ENCODE measurements around the gene KCMF1. TPM values are rescaled to one million over a fixed set of nuclear protein-coding genes. Genes with fewer than 3 reads are reported as not detected.

Gene KCMF1
- total and polyA plus RNA-seq, 4 donors, result 15.8 to 71.0 (median 47.4) TPM

GRCh38 chr2:85077859-85078419, 107.0 kb downstream of the KCMF1 start:
- H3K9me3 ChIP-seq (ENCODE audit: control insufficient read depth in 4 of 4, insufficient read depth in 3 of 4, low read length in 3 of 4), result peaks cover 0 to 3% (median 0%) of the 10 kb centered on the region in 4 donors
- WGBS, 2 donors, result 85 to 91% methylated on average over 5 of the region's 5 CpGs
- H3K4me3 ChIP-seq, result no peak overlapping the region
- TF ChIP-seq, protein P1, sequence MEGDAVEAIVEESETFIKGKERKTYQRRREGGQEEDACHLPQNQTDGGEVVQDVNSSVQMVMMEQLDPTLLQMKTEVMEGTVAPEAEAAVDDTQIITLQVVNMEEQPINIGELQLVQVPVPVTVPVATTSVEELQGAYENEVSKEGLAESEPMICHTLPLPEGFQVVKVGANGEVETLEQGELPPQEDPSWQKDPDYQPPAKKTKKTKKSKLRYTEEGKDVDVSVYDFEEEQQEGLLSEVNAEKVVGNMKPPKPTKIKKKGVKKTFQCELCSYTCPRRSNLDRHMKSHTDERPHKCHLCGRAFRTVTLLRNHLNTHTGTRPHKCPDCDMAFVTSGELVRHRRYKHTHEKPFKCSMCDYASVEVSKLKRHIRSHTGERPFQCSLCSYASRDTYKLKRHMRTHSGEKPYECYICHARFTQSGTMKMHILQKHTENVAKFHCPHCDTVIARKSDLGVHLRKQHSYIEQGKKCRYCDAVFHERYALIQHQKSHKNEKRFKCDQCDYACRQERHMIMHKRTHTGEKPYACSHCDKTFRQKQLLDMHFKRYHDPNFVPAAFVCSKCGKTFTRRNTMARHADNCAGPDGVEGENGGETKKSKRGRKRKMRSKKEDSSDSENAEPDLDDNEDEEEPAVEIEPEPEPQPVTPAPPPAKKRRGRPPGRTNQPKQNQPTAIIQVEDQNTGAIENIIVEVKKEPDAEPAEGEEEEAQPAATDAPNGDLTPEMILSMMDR (IDR thresholded peaks at IDR 0.05; ENCODE audit: control extremely low read depth, extremely low read depth), result no peak
- H3K36me3 ChIP-seq (ENCODE audit: control insufficient read depth in 4 of 4, insufficient read depth in 4 of 4, low read length in 4 of 4), result no peaks in the 10 kb centered on the region
- no peaks in the 10 kb centered on the region for H3K4me1 ChIP-seq (ENCODE audit: control insufficient read depth in 5 of 5, insufficient read depth in 5 of 5, low read length in 5 of 5)
- DNase-seq (peak in 1 of 3 donors; percentile 24), ATAC-seq (ENCODE audit: insufficient read depth, low FRiP score) (no peak)
- H3K27ac ChIP-seq (ENCODE audit: low read depth in 1 of 2, low read length in 1 of 2), result no peak overlapping the region
- no peak overlapping the region for H3K9ac ChIP-seq (ENCODE audit: insufficient read depth in 1 of 2, low read length in 2 of 2)
- peaks cover 0 to 2% (median 0%) of the 10 kb centered on the region in 3 donors for H3K27me3 ChIP-seq (ENCODE audit: control insufficient read depth in 3 of 3, insufficient read depth in 3 of 3, low read length in 2 of 3)

- Histone ChIP-seq H3K36me3 (ENCODE audit: control insufficient read depth in 4 of 4, insufficient read depth in 4 of 4, low read length in 4 of 4) (no peaks in the 10 kb centered on the region), H3K4me3 (no peak overlapping the region), H3K27me3 (ENCODE audit: control insufficient read depth in 3 of 3, insufficient read depth in 3 of 3, low read length in 2 of 3) (peaks cover 0 to 2% (median 0%) of the 10 kb centered on the region in 3 donors), H3K27ac (ENCODE audit: low read depth in 1 of 2, low read length in 1 of 2) (no peak overlapping the region), H3K4me1 (ENCODE audit: control insufficient read depth in 5 of 5, insufficient read depth in 5 of 5, low read length in 5 of 5) (no peaks in the 10 kb centered on the region), H3K9me3 (ENCODE audit: control insufficient read depth in 4 of 4, insufficient read depth in 3 of 4, low read length in 3 of 4) (peaks cover 0 to 3% (median 0%) of the 10 kb centered on the region in 4 donors), H3K9ac (ENCODE audit: insufficient read depth in 1 of 2, low read length in 2 of 2) (no peak overlapping the region)
- WGBS, 2 donors, result 91 to 95% methylated on average over 5 of the region's 5 CpGs
- ATAC-seq (ENCODE audit: insufficient read depth, low FRiP score) (no peak), DNase-seq (no peak)
- TF ChIP-seq, protein P1 (IDR thresholded peaks at IDR 0.05; ENCODE audit: control extremely low read depth, extremely low read depth), result no peak
These were observed 107.6 kb downstream of the KCMF1 start for GRCh38 chr2:85078536-85078935.

GRCh38 chr2:85083092-85083491, 112.1 kb downstream of the KCMF1 start:
- Histone ChIP-seq H3K36me3 (ENCODE audit: control insufficient read depth in 4 of 4, insufficient read depth in 4 of 4, low read length in 4 of 4) (no peaks in the 10 kb centered on the region), H3K27ac (ENCODE audit: low read depth in 1 of 2, low read length in 1 of 2) (no peak overlapping the region), H3K4me3 (no peak overlapping the region), H3K9me3 (ENCODE audit: control insufficient read depth in 4 of 4, insufficient read depth in 3 of 4, low read length in 3 of 4) (peaks cover 0 to 3% (median 0%) of the 10 kb centered on the region in 4 donors), H3K27me3 (ENCODE audit: control insufficient read depth in 3 of 3, insufficient read depth in 3 of 3, low read length in 2 of 3) (peaks cover 0 to 2% (median 0%) of the 10 kb centered on the region in 3 donors), H3K4me1 (ENCODE audit: control insufficient read depth in 5 of 5, insufficient read depth in 5 of 5, low read length in 5 of 5) (no peaks in the 10 kb centered on the region), H3K9ac (ENCODE audit: insufficient read depth in 1 of 2, low read length in 2 of 2) (no peak overlapping the region)
- TF ChIP-seq, protein P1 (IDR thresholded peaks at IDR 0.05; ENCODE audit: control extremely low read depth, extremely low read depth), result no peak
- DNase-seq, result no peak
- ATAC-seq (ENCODE audit: insufficient read depth, low FRiP score), result no peak

DNA sequence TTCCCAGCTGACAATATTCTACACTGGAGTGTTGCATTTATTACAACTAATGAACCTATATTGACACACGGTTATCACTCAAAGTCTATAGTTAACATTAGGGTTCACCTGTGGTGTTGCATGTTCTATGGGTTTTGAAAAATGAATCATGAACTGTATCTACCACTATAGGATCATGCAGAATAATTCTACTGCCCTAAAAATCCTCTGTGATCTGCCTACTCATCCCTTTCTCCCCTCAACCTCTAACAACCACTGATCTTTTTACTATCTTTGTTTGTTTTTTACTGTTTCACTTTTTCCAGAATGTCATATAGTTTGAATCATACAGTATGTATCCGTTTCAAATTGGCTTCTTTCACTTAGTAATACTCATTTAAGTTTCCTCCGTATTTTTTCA, 114.6 kb downstream of the KCMF1 start:
- H3K9ac ChIP-seq (ENCODE audit: insufficient read depth in 1 of 2, low read length in 2 of 2), result no peak overlapping the region
- DNase-seq (no peak), ATAC-seq (ENCODE audit: insufficient read depth, low FRiP score) (no peak)
- H3K27ac ChIP-seq (ENCODE audit: low read depth in 1 of 2, low read length in 1 of 2), result no peak overlapping the region
- peaks cover 0 to 3% (median 0%) of the 10 kb centered on the region in 4 donors for H3K9me3 ChIP-seq (ENCODE audit: control insufficient read depth in 4 of 4, insufficient read depth in 3 of 4, low read length in 3 of 4)
- TF ChIP-seq, protein P1 (IDR thresholded peaks at IDR 0.05; ENCODE audit: control extremely low read depth, extremely low read depth), result no peak
- peaks cover 0 to 3% (median 0%) of the 10 kb centered on the region in 5 donors for H3K4me1 ChIP-seq (ENCODE audit: control insufficient read depth in 5 of 5, insufficient read depth in 5 of 5, low read length in 5 of 5)
- peaks cover 0 to 2% (median 0%) of the 10 kb centered on the region in 3 donors for H3K27me3 ChIP-seq (ENCODE audit: control insufficient read depth in 3 of 3, insufficient read depth in 3 of 3, low read length in 2 of 3)
- WGBS, 2 donors, result 80 to 88% methylated on average over 3 of the region's 3 CpGs
- H3K4me3 ChIP-seq, result no peak overlapping the region
- no peaks in the 10 kb centered on the region for H3K36me3 ChIP-seq (ENCODE audit: control insufficient read depth in 4 of 4, insufficient read depth in 4 of 4, low read length in 4 of 4)
